Fibroblast of lung (primary cell): ENCODE results near the gene JADE2. TPM values are rescaled to one million over a fixed set of nuclear protein-coding genes. Genes with fewer than 3 reads are reported as not detected.

Experiments
- DNase-seq, 2 donors: peaks; one replicate each; pipeline versions ENCODE4 v3.0.0 to v3.0.0-alpha.2; 2010; ENCODE audit warnings: low read depth in 2 of 2
- H2AFZ ChIP-seq: 2 replicates; pipeline ENCODE4 v1.5.1; 2012; ENCODE audit warnings: low read length, control low read depth, inconsistent platforms
- H3K27ac ChIP-seq: 2 replicates; pipeline ENCODE4 v1.5.1; 2011; ENCODE audit warnings: low read length, control low read depth; ENCODE audit not compliant: insufficient read depth
- H3K27me3 ChIP-seq: 2 replicates; pipeline ENCODE4 v1.5.1; 2011; ENCODE audit warnings: mild to moderate bottlenecking, low read length; ENCODE audit not compliant: control insufficient read depth, insufficient read depth
- H3K36me3 ChIP-seq: 2 replicates; pipeline ENCODE4 v1.5.1; 2011; ENCODE audit warnings: low read length; ENCODE audit not compliant: control insufficient read depth, insufficient read depth
- H3K4me1 ChIP-seq: 2 replicates; pipeline ENCODE4 v1.5.1; 2011; ENCODE audit warnings: low read length; ENCODE audit not compliant: control insufficient read depth, insufficient read depth; ENCODE audit errors: extremely low read depth
- H3K4me2 ChIP-seq: 2 replicates; pipeline ENCODE4 v1.5.1; 2011; ENCODE audit warnings: low read length, control low read depth; ENCODE audit not compliant: insufficient read depth; ENCODE audit errors: extremely low read depth
- H3K4me3 ChIP-seq, 4 experiments: fragments of 200-600 bp in 1 of 4; sonication (generic) in 1 of 4; replicated peaks in 1 of 4; 2 replicates each; pipeline ENCODE4 v1.5.1; 2011 to 2016; ENCODE audit warnings: low read length in 4 of 4, low read depth in 3 of 4, mild to moderate bottlenecking in 3 of 4, control low read depth in 2 of 4, inconsistent platforms in 1 of 4, mixed read lengths in 1 of 4; ENCODE audit not compliant: insufficient read depth in 1 of 4; ENCODE audit errors: control extremely low read depth in 1 of 4
- H3K79me2 ChIP-seq: 2 replicates; pipeline ENCODE4 v1.5.1; 2012; ENCODE audit warnings: mild to moderate bottlenecking, low read length, inconsistent platforms; ENCODE audit not compliant: control insufficient read depth, insufficient read depth
- H3K9ac ChIP-seq: 2 replicates; pipeline ENCODE4 v1.5.1; 2011; ENCODE audit warnings: mild to moderate bottlenecking, low read length, control low read depth; ENCODE audit not compliant: insufficient read depth
- H3K9me3 ChIP-seq: 2 replicates; pipeline ENCODE4 v1.5.1; 2012; ENCODE audit warnings: low read depth, low read length; ENCODE audit not compliant: control insufficient read depth, insufficient read depth
- H4K20me1 ChIP-seq: 2 replicates; pipeline ENCODE4 v1.5.1; 2011; ENCODE audit warnings: low read length; ENCODE audit not compliant: control insufficient read depth, insufficient read depth; ENCODE audit errors: extremely low read depth
- EZH2 ChIP-seq: IDR thresholded peaks from 2 replicates; pipeline ENCODE4 v1.5.1; 2012; ENCODE audit warnings: low read length, control low read depth, mild to moderate bottlenecking; ENCODE audit errors: missing control alignments
- polyA plus RNA-seq, 2 donors: library from polyadenylated mRNA; depleted of rRNA in 1 of 2; stranded (reverse) in 1 of 2; unstranded in 1 of 2; fragments of >200 nt; gene quantifications; 2 replicates each; pipeline ENCODE4 v1.2.1, GENCODE V29; 2011 to 2012; ENCODE audit warnings: missing spikeins in 1 of 2
- total RNA-seq: library from RNA; depleted of rRNA; stranded (reverse); fragments of >200 nt; gene quantifications from 2 replicates; pipeline ENCODE4 v1.2.1, GENCODE V29; 2014
- TF ChIP-seq, protein P1 (sequence below), 2 donors: IDR thresholded peaks in 1 of 2; conservative IDR thresholded peaks in 1 of 2; 1 replicate in 1 of 2; 2 replicates in 1 of 2; pipeline ENCODE4 v1.5.1; 2011 to 2012; ENCODE audit warnings: low read length in 2 of 2, control low read depth in 1 of 2, inconsistent platforms in 1 of 2, low read depth in 1 of 2, mild to moderate bottlenecking in 1 of 2

The JADE2 gene
- total and polyA plus RNA-seq, 2 donors (not counting 1 experiment from before 2014, with no cell fraction given): 10.0 to 45.9 TPM

DNA sequence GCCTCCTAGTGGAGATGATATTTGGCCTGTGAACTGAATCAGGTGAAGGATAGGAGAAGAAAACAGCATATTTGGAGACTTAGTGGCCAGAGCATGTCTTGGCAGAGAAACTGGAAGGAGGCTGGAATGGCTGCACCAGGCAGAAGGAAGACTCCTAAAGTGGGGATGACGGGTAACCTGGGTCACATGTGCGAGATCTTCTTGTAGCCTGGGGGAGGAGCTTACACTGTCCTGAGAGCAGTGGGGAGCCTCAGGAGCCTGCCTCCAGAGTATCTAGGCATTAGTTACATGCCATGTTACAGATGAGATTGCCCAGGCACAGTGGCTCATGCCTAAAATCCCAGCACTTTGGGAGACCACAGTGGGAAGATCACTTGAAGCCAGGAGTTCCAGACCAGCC, 49.8 kb downstream of the JADE2 start:
- Histone ChIP-seq H3K4me1 (peaks cover 12% of the 10 kb centered on the region), H3K27me3 (no peaks in the 10 kb centered on the region), H3K4me3 (no peak overlapping the region), H3K27ac (no peak overlapping the region), H3K36me3 (peaks cover 43% of the 10 kb centered on the region), H3K9me3 (no peaks in the 10 kb centered on the region), H4K20me1 (no peaks in the 10 kb centered on the region), H3K4me2 (no peak overlapping the region), H3K9ac (no peak overlapping the region), H2AFZ (no peak overlapping the region), H3K79me2 (peaks cover 1% of the 10 kb centered on the region)
- TF ChIP-seq, protein P1, sequence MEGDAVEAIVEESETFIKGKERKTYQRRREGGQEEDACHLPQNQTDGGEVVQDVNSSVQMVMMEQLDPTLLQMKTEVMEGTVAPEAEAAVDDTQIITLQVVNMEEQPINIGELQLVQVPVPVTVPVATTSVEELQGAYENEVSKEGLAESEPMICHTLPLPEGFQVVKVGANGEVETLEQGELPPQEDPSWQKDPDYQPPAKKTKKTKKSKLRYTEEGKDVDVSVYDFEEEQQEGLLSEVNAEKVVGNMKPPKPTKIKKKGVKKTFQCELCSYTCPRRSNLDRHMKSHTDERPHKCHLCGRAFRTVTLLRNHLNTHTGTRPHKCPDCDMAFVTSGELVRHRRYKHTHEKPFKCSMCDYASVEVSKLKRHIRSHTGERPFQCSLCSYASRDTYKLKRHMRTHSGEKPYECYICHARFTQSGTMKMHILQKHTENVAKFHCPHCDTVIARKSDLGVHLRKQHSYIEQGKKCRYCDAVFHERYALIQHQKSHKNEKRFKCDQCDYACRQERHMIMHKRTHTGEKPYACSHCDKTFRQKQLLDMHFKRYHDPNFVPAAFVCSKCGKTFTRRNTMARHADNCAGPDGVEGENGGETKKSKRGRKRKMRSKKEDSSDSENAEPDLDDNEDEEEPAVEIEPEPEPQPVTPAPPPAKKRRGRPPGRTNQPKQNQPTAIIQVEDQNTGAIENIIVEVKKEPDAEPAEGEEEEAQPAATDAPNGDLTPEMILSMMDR (conservative IDR thresholded peaks at IDR 0.05 in 1 of 2, IDR thresholded peaks at IDR 0.05 in 1 of 2; ENCODE audit: low read depth in 1 of 2, low read length in 2 of 2): no peak
- no peak for TF ChIP-seq EZH2
- DNase-seq: no peak

DNA sequence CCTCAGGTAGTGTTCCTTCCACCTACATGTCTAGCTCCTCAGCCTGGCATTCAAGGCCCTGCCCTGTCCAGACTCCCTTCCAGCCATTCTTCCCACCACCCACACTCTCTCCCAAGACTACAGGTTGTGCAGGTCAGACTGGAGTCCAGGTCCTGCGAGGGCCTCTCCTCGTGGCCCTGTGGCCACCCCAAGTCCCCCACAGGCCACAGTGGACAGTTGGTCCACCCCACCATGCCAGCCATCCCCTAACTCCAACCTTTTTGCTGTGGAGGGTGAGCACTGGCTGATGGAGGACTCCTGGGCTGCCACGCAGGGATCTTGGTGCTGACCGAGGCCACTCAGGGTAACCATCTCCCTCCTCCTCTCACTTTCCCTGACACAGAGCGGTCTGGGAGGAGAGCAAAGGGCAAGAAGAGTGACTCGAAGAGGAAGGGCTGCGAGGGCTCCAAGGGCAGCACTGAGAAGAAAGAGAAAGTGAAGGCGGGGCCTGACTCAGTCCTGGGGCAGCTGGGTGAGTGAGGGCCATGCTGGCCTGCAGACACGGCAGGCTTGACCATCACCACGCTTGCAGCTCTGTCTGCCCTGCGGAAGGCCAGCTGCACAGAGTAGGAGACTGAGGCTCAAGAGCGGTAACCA, 51.0 kb downstream of the JADE2 start:
- Histone ChIP-seq H2AFZ (no peak overlapping the region), H3K27ac (peak overlapping the region; percentile 16)

DNA sequence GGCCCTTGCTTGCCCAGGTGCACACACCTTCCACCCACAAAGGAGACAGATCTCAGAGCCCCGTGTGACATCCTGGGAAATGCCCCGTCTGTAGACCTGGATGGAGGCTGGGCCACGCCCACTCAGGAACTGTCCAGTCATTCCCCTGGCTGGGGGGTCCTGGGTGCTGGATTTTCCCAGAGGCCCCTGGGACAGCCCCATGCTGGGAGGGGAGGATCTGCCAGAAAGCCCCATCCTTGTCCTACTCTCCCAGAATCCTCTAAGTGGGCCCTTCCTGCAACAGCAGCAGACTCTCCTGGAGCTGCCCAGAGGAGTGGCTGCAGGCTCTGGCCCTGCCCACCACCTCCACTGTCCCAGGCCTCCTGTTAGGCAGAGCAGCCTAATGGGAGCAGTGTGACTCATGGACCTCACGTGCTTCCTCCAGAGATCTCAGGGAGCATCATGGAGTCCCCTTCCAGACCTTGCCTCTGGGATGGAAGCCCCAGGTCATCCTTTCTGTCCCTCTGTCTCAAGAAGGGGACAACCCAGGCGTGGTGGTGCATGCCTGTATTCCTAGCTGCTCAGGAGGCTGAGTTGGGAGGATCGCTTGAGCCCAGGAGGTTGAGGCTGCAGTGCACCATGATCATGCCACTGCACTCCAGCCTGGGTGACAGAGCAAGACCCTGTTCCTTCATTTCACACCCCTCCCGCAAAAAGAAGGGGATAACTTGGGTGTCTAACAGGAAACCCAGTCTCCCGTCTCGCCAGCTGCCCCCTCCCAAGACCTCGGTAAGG, 51.7 kb downstream of the JADE2 start:
- H3K27me3 ChIP-seq: no peaks in the 10 kb centered on the region
- H3K4me3 ChIP-seq: no peak overlapping the region
- no peak overlapping the region for H3K9ac ChIP-seq
- TF ChIP-seq, protein P1 (conservative IDR thresholded peaks at IDR 0.05 in 1 of 2, IDR thresholded peaks at IDR 0.05 in 1 of 2; ENCODE audit: low read depth in 1 of 2, low read length in 2 of 2): no peak
- TF ChIP-seq EZH2: no peak
- H3K4me1 ChIP-seq: peaks cover 12% of the 10 kb centered on the region
- no peaks in the 10 kb centered on the region for H3K9me3 ChIP-seq
- no peaks in the 10 kb centered on the region for H3K79me2 ChIP-seq
- no peak overlapping the region for H2AFZ ChIP-seq
- peaks cover 40% of the 10 kb centered on the region for H3K36me3 ChIP-seq
- peak; percentile 65 to 74 for DNase-seq
- H3K27ac ChIP-seq: peak overlapping the region; percentile 58
- no peaks in the 10 kb centered on the region for H4K20me1 ChIP-seq
- no peak overlapping the region for H3K4me2 ChIP-seq

More for the DNA sequence above, 51.0 kb downstream of the JADE2 start:
- no peak for DNase-seq
- no peak overlapping the region for H3K4me3 ChIP-seq
- H3K9me3 ChIP-seq: no peaks in the 10 kb centered on the region
- peaks cover 12% of the 10 kb centered on the region for H3K4me1 ChIP-seq
- no peaks in the 10 kb centered on the region for H4K20me1 ChIP-seq
- H3K79me2 ChIP-seq: no peaks in the 10 kb centered on the region
- no peaks in the 10 kb centered on the region for H3K27me3 ChIP-seq
- no peak overlapping the region for H3K9ac ChIP-seq
- TF ChIP-seq, protein P1 (conservative IDR thresholded peaks at IDR 0.05 in 1 of 2, IDR thresholded peaks at IDR 0.05 in 1 of 2; ENCODE audit: low read depth in 1 of 2, low read length in 2 of 2): no peak
- TF ChIP-seq EZH2: no peak
- peaks cover 45% of the 10 kb centered on the region for H3K36me3 ChIP-seq
- H3K4me2 ChIP-seq: no peak overlapping the region
